NCI-H524 (cell line): ENCODE data around the gene MTCH1.
"Not testable (repeated sequence)": the region's sequence is repeated elsewhere in the genome, so short reads cannot be mapped to it uniquely, and the experiment has no call there.

Experiments
- DNase-seq, 2 experiments: peaks; one replicate each; lab custom pipeline; 2025; lab: John Stamatoyannopoulos, UW

MTCH1 gene

GRCh38 chr6:36954262-36954931, 31.6 kb downstream of the MTCH1 start, which contains the start of gene PI16:
TSS of gene PI16 (plus strand) at chr6:36954738. CDS start at chr6:36954761, 23 bp downstream.
- DNase-seq = no peak

GRCh38 chr6:36953931-36954261, 32.1 kb downstream of the MTCH1 start:
- no peak for DNase-seq

- DNase-seq = no peak
Measured at GRCh38 chr6:36949636-36950035, 36.4 kb downstream of the MTCH1 start.

GRCh38 chr6:36949076-36949475, 36.9 kb downstream of the MTCH1 start:
- not testable (repeated sequence) for DNase-seq

- DNase-seq = no peak
Measured at GRCh38 chr6:36947570-36948351, 38.2 kb downstream of the MTCH1 start.

- DNase-seq = no peak
Measured at GRCh38 chr6:36946526-36946925, 39.5 kb downstream of the MTCH1 start.

GRCh38 chr6:36945301-36945700, 40.7 kb downstream of the MTCH1 start:
- DNase-seq = no peak

GRCh38 chr6:36944650-36945049, 41.3 kb downstream of the MTCH1 start:
- no peak for DNase-seq

GRCh38 chr6:36942329-36942728, 43.7 kb downstream of the MTCH1 start:
- DNase-seq = not testable (repeated sequence)

GRCh38 chr6:36941561-36941960, 44.4 kb downstream of the MTCH1 start:
- DNase-seq = not testable (repeated sequence)

- DNase-seq = no peak
Measured at GRCh38 chr6:36940027-36940426, 46.0 kb downstream of the MTCH1 start.

GRCh38 chr6:36939005-36939404, 47.0 kb downstream of the MTCH1 start:
- not testable (repeated sequence) for DNase-seq

- no peak for DNase-seq
Measured at GRCh38 chr6:36938536-36938935, 47.5 kb downstream of the MTCH1 start.

- DNase-seq = no peak
Measured at GRCh38 chr6:36937896-36938295, 48.1 kb downstream of the MTCH1 start.

GRCh38 chr6:36936824-36937223, 49.2 kb downstream of the MTCH1 start:
- DNase-seq = no peak

GRCh38 chr6:36934901-36935300, 51.1 kb downstream of the MTCH1 start:
- no peak for DNase-seq

GRCh38 chr6:36933519-36933918, 52.5 kb downstream of the MTCH1 start:
- no peak for DNase-seq

GRCh38 chr6:36933102-36933501, 52.9 kb downstream of the MTCH1 start:
- DNase-seq = no peak

- no peak for DNase-seq
Measured at GRCh38 chr6:36930483-36930882, 55.5 kb downstream of the MTCH1 start.

- DNase-seq = no peak
Measured at GRCh38 chr6:36929607-36930006, 56.4 kb downstream of the MTCH1 start.

- no peak for DNase-seq
Measured at GRCh38 chr6:36929152-36929551, 56.8 kb downstream of the MTCH1 start.

GRCh38 chr6:36928547-36928918, 57.5 kb downstream of the MTCH1 start:
- no peak for DNase-seq

- DNase-seq = peak in 1 of 2 experiments; percentile 11
Measured at GRCh38 chr6:36927691-36928546, 58.1 kb downstream of the MTCH1 start.
